HG02763 (cell line): ENCODE data around the gene LRRN3.

ENCODE experiments used
- ATAC-seq: cut with Tn5 transposase; IDR thresholded peaks from one replicate; pipeline ENCODE4 v1.9.1; 2021; ENCODE audit warnings: mild to moderate bottlenecking, moderate library complexity; ENCODE audit not compliant: unreplicated experiment

Gene LRRN3

GRCh38 chr7:111103678-111104274 lies 12.8 kb downstream of the LRRN3 start:
- peak; percentile 80 for ATAC-seq

DNA sequence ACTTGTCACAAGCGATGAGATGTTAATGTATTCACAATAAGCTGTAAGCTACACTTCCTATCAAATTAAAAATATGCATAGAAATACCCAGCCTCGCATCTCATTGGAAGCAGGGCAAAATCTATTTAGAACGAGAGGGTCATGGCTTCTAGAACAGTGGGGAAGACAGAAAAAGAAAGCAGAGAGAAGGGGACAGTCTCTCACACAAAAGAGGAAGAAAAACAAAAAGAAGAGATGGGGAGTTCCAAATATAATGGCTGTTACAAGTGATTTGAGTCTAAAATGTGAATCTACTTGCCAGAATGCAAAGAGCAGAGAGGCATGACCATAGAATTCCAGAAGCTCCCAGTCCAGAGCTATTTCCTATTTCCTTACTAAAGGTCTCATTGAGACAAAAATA lies 13.8 kb downstream of the LRRN3 start:
- ATAC-seq, result no peak

- ATAC-seq, result no peak
Measured at GRCh38 chr7:111105269-111105668, 14.3 kb downstream of the LRRN3 start.

DNA sequence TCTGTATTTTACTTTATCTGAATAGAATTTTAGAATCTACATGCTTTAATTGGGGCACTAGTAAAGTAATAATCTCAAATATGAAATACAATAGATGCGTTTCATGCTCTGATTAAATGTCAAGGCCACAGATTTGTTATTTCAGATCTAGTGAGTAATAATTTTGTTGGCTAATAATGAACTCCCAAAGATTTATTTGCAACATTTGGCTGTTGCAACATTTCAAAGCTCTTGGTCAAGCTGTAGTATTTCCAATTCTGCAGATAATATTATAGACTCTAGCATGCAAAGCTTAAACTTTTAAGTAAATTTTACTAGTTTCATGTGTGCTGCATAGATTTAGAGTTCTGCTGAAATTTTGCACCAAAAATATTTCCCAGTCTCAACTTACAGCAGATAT lies 16.7 kb downstream of the LRRN3 start:
- no peak for ATAC-seq

DNA sequence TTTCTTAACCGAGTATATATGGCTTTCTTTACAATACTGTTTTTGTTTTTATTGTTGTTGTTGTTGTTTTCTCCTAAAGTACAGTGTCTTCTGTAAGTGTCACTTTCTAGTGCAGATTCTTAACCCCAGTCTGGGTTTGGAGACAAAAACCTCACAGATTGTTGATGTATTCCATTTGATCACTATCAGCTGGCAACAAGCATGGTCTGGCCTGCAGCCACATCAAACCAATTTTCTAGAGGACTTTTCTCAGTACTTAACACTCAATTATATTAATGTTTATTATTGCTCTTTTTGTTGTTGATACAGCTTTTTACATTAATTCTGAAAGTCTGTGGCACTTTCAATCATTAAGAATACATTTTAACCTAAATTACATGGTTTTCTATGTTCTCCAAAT lies 17.1 kb downstream of the LRRN3 start:
- no peak for ATAC-seq

DNA sequence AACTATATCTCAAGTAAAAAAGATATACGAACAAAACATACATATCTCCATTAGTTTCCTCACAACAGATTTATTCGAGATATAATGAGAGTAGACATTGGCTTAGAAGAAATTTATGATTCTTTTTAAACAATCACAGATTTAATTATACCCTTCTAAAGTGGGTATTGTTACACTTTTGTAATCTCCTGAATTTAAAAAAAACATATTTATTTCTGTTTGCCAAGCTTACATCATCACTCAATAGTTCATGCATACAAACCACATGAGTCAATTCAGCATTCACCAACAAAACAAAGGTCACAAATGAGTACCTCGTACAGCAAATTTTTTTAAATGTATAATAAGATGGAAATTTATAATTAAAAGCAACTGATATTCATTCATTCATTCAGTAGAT lies 17.6 kb downstream of the LRRN3 start:
- ATAC-seq, result no peak

DNA sequence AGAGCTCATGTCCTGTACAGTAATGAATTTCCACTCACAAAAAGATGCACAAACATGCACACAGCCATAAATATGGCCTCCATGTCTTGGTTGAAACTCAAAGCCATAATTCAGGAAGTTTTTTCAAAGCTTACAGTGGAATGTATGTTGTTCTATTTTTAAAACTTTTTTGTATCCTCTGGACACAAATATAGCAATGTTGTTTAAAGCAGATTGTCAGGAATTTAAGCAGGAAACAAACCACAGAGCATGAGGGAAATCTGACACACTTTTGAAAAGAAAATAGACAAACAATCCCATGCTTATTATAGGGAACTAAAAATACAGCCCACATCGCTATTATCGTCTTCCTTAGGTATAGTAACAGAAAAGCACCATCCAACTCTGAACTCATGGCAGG lies 21.5 kb downstream of the LRRN3 start:
- no peak for ATAC-seq

- no peak for ATAC-seq
Measured at GRCh38 chr7:111113263-111114017, 22.5 kb downstream of the LRRN3 start.

GRCh38 chr7:111115966-111116365 lies 25.0 kb downstream of the LRRN3 start:
- no peak for ATAC-seq

DNA sequence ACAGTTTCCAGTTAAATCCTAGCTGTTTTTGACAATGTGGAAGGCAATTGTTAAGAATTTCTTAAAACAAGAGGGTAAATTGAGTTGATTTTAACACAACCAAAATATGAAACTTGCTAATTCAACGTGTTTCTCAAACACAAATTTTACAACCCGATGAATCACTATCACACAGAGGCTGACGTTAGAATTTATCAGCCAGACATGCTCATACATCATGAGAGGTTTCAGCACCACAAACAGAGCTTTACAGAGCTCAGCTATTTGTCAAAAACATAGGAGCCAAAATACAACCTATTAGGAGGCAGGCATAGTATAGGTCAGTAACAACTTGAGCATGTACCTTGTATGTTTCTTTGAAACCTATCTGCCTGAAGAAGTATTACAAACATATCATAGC lies 36.1 kb downstream of the LRRN3 start:
- ATAC-seq, result no peak

DNA sequence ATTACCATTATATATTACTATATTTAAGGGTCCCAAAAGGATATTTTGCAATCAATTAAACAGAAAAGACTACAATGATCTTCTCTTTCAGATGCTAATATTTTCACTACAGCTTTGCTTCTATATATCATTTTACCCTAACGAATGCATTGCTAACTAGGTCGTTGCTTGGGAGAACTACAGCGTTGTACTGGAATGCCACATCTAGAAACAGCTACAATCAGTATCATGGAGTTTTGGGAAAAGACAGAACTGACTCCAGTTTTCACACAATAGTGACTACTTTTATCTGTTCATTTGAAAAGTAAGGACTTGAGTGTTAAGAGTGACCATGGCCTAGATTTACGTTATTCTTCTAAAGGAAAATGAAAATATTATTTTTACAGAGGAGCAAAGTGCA lies 38.5 kb downstream of the LRRN3 start:
- no peak for ATAC-seq

GRCh38 chr7:111132833-111133232 lies 41.9 kb downstream of the LRRN3 start:
- no peak for ATAC-seq

- peak; percentile 66 for ATAC-seq
Measured at GRCh38 chr7:111137296-111138192, 46.6 kb downstream of the LRRN3 start.

DNA sequence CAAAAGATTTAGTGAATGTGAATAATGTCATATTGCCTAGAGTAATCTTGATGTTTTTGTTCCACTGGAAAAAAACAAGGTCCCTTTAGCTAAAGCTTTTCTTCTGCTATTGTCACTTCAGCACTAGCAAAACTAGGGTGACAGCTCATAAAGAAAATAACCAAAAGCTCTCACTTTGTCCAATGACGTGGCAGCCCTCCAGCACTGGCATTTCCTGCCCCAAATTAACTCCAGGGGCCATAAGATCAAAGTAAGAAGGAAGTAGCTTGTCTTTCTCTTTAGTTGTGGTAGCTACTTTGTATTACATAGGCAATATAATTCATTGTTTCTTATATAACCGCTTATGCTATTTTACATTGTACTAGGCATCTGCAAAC lies 47.3 kb downstream of the LRRN3 start:
- peak; percentile 96 for ATAC-seq

GRCh38 chr7:111138586-111138985 lies 47.7 kb downstream of the LRRN3 start:
- no peak for ATAC-seq

DNA sequence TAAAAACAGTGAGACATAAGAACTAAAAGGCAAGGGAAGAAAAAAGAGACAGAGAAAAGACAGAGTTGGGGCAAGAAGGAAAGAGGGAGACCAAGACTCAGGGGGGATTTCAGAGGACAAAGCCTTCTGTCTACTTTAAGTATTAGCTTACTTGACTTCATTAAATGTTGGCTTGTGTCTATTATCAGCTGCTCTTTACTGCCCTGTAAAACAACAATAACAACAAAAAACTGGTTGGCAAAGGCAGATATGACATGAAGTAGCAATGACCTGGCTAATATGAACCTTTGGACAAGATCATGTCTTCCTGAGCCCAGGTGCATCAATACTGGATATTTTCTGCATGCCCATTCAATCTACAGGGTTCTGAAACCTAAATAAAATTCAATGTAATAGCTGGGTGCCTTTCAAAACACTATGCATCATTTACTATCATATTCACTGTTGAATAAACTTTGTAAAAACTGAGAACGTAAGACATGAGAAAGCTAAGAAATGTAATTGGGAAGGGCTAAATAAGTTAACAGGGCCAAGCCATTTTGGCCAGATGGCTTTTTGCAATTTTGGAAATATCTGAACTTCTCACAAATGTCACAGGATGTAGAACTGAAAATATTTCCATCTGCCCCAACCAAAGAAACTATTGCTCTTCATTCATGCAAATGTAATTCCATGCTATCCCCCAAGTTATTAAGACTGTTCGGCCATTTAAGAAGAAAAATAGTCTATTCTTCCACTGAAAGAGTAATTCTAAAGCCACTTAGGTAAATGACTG lies 49.4 kb downstream of the LRRN3 start:
- ATAC-seq, result no peak

- no peak for ATAC-seq
Measured at GRCh38 chr7:111145472-111145871, 54.5 kb downstream of the LRRN3 start.

- ATAC-seq, result no peak
Measured at GRCh38 chr7:111146136-111146535, 55.2 kb downstream of the LRRN3 start.

DNA sequence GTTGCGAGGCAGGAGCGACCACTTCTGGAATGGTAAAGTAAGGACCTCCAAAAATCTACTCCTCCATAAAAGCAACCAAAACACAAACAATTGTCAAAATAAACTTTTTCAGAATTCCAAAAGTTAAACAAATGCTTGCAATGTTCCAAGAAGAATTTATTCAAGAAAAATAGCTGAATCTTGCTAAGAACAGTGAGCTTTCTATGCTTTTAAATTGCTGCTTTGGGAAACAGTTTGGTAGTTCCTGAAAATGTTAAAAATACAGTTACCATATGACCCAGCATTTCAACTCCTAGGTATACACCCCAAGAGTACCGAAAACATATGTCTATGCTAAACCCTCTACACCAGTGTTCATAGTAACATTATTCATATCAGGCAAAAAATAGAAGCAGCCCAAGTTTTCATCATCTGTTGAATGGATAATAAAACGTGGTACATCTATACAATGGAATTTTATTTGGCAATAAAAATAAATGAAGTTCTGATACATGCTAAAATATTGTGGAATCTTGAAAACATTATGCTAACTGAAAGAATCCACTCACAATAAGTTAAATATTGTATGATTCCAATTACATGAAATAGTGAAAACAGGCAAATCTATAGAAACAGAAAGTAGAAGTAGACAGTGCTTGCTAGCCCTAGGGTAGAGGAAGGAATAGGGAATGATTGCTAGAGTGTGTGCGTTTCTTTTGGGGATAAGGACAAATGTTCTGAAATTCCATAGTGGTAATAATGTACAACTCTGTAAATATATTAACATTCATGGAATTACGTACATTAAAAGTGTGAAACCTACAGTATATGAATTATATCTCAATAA lies 57.0 kb downstream of the LRRN3 start:
- ATAC-seq, result no peak

DNA sequence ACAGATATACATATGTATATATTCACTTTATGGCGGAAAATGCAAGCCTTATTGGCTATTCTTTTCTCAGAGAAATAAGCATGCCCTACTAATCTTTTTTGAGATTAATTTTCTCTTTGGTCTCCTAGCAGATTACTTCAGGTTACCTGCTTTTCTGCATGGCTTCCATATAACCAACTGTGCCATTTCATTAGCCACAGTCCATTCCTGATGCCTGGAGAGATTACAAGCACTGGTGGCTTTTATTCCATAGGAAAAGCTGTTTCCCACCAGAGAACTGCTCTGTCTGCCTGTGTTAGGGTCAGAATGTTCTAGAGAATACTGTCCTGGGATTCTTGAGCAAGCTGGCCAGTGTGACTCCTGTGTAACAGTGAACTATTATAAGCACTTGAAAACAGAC lies 59.8 kb downstream of the LRRN3 start:
- no peak for ATAC-seq
